Liver (tissue), 3 donors: Measurements from ENCODE around the gene SIRT2.

Experiments used
- GABPA ChIP-seq, 2 donors: IDR thresholded peaks in 1 of 2; conservative IDR thresholded peaks in 1 of 2; 2 replicates each; pipeline ENCODE4 v1.6.1; 2016; ENCODE audit warnings: antibody characterized with exemption in 2 of 2, mild to moderate bottlenecking in 1 of 2, moderate library complexity in 1 of 2
- RAD21 ChIP-seq, 2 donors: IDR thresholded peaks; 2 replicates each; pipeline ENCODE4 v1.6.1; 2016; ENCODE audit warnings: antibody characterized with exemption in 2 of 2, mild to moderate bottlenecking in 2 of 2
- RXRA ChIP-seq, 2 donors: IDR thresholded peaks; 2 replicates each; pipeline ENCODE4 v1.6.1; 2017 to 2018; ENCODE audit warnings: antibody characterized with exemption in 2 of 2, mild to moderate bottlenecking in 1 of 2
- TAF1 ChIP-seq: conservative IDR thresholded peaks from 2 replicates; pipeline ENCODE4 v1.6.1; 2016; ENCODE audit warnings: antibody characterized with exemption, mild to moderate bottlenecking
- TF ChIP-seq, protein P1 (sequence below): fragments of 150-350 bp; IDR thresholded peaks from 2 replicates; pipeline ENCODE4 v1.5.1; 2017; ENCODE audit warnings: improper control_type of control experiment, low read depth, low read length; ENCODE audit not compliant: missing input control
- TF ChIP-seq, protein P2 (sequence below): IDR thresholded peaks from 2 replicates; pipeline ENCODE4 v1.6.1; 2016; ENCODE audit warnings: antibody characterized with exemption, mild to moderate bottlenecking
- TF ChIP-seq, protein P3 (sequence below): IDR thresholded peaks from 2 replicates; pipeline ENCODE4 v1.6.1; 2016; ENCODE audit warnings: antibody characterized with exemption
- TF ChIP-seq, protein P4 (sequence below): IDR thresholded peaks from 2 replicates; pipeline ENCODE4 v1.6.1; 2016; ENCODE audit warnings: antibody characterized with exemption
- TF ChIP-seq, protein P5 (sequence below): IDR thresholded peaks from 2 replicates; pipeline ENCODE4 v1.6.1; 2016; ENCODE audit warnings: antibody characterized with exemption
- donor health status: healthy.
- donor health status: healthy.

DNA sequence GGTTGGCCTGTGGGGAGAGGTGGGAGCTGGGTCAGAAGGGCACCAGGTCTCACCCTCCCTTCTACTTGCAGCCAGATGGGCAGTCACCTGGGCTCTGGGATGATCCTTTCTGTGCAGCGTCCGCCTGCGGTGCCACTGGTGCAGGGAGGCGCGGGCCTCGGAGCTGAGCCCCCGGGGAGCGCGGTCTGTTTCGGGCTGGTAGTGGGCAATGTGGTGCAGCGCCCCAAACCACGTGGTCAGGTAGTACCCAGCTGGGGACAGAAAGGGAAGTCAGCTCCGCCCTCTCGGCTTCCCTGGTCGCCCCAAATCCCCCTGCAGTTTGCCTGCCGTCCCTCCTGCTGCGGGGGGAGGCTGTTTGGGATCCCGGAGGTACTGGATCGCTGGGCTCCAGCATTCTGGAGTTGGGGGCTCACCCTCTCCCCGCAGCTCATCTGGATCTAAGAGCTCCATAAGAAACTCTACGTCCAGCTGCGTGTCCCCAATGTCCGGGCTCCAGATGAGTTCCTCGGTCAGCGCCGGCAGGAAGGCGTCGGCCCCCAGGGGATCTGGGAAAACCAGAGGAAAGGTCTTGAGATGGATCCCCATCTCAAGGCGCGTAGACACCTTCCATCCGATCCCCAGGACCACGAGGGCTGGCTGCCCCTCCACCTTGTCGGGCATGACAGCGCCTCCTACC lies 30.1 kb downstream of the SIRT2 start:
- TF ChIP-seq, protein P1, sequence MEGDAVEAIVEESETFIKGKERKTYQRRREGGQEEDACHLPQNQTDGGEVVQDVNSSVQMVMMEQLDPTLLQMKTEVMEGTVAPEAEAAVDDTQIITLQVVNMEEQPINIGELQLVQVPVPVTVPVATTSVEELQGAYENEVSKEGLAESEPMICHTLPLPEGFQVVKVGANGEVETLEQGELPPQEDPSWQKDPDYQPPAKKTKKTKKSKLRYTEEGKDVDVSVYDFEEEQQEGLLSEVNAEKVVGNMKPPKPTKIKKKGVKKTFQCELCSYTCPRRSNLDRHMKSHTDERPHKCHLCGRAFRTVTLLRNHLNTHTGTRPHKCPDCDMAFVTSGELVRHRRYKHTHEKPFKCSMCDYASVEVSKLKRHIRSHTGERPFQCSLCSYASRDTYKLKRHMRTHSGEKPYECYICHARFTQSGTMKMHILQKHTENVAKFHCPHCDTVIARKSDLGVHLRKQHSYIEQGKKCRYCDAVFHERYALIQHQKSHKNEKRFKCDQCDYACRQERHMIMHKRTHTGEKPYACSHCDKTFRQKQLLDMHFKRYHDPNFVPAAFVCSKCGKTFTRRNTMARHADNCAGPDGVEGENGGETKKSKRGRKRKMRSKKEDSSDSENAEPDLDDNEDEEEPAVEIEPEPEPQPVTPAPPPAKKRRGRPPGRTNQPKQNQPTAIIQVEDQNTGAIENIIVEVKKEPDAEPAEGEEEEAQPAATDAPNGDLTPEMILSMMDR, result no peak
- TF ChIP-seq TAF1, result no peak
- TF ChIP-seq, protein P2, sequence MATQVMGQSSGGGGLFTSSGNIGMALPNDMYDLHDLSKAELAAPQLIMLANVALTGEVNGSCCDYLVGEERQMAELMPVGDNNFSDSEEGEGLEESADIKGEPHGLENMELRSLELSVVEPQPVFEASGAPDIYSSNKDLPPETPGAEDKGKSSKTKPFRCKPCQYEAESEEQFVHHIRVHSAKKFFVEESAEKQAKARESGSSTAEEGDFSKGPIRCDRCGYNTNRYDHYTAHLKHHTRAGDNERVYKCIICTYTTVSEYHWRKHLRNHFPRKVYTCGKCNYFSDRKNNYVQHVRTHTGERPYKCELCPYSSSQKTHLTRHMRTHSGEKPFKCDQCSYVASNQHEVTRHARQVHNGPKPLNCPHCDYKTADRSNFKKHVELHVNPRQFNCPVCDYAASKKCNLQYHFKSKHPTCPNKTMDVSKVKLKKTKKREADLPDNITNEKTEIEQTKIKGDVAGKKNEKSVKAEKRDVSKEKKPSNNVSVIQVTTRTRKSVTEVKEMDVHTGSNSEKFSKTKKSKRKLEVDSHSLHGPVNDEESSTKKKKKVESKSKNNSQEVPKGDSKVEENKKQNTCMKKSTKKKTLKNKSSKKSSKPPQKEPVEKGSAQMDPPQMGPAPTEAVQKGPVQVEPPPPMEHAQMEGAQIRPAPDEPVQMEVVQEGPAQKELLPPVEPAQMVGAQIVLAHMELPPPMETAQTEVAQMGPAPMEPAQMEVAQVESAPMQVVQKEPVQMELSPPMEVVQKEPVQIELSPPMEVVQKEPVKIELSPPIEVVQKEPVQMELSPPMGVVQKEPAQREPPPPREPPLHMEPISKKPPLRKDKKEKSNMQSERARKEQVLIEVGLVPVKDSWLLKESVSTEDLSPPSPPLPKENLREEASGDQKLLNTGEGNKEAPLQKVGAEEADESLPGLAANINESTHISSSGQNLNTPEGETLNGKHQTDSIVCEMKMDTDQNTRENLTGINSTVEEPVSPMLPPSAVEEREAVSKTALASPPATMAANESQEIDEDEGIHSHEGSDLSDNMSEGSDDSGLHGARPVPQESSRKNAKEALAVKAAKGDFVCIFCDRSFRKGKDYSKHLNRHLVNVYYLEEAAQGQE, result no peak
- TF ChIP-seq, protein P3, sequence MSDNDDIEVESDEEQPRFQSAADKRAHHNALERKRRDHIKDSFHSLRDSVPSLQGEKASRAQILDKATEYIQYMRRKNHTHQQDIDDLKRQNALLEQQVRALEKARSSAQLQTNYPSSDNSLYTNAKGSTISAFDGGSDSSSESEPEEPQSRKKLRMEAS, result no peak
- TF ChIP-seq RXRA (IDR thresholded peaks at IDR 0.05), result no peak
- no peak for TF ChIP-seq GABPA (IDR thresholded peaks at IDR 0.05 in 1 of 2, conservative IDR thresholded peaks at IDR 0.05 in 1 of 2)
- TF ChIP-seq, protein P4, sequence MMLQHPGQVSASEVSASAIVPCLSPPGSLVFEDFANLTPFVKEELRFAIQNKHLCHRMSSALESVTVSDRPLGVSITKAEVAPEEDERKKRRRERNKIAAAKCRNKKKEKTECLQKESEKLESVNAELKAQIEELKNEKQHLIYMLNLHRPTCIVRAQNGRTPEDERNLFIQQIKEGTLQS, result no peak
- TF ChIP-seq, protein P5, sequence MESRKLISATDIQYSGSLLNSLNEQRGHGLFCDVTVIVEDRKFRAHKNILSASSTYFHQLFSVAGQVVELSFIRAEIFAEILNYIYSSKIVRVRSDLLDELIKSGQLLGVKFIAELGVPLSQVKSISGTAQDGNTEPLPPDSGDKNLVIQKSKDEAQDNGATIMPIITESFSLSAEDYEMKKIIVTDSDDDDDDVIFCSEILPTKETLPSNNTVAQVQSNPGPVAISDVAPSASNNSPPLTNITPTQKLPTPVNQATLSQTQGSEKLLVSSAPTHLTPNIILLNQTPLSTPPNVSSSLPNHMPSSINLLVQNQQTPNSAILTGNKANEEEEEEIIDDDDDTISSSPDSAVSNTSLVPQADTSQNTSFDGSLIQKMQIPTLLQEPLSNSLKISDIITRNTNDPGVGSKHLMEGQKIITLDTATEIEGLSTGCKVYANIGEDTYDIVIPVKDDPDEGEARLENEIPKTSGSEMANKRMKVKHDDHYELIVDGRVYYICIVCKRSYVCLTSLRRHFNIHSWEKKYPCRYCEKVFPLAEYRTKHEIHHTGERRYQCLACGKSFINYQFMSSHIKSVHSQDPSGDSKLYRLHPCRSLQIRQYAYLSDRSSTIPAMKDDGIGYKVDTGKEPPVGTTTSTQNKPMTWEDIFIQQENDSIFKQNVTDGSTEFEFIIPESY, result no peak
- no peak for TF ChIP-seq RAD21 (IDR thresholded peaks at IDR 0.05)
